Loucy (cell line): Measurements from ENCODE around the gene KCNK3.
"Not testable (repeated sequence)": the region's sequence is repeated elsewhere in the genome, so short reads cannot be mapped to it uniquely, and the experiment has no call there.

Experiments
- CTCF ChIP-seq: fragments of 200-600 bp; sonication (generic); conservative IDR thresholded peaks from 2 replicates; pipeline ENCODE4 v1.5.1; 2014; ENCODE audit warnings: mild to moderate bottlenecking, antibody characterized with exemption, low read length
- EZH2phosphoT487 ChIP-seq: fragments of 200-600 bp; IDR thresholded peaks from 2 replicates; pipeline ENCODE4 v1.6.1; 2018; ENCODE audit warnings: antibody characterized with exemption, mild to moderate bottlenecking, moderate library complexity, borderline replicate concordance

DNA sequence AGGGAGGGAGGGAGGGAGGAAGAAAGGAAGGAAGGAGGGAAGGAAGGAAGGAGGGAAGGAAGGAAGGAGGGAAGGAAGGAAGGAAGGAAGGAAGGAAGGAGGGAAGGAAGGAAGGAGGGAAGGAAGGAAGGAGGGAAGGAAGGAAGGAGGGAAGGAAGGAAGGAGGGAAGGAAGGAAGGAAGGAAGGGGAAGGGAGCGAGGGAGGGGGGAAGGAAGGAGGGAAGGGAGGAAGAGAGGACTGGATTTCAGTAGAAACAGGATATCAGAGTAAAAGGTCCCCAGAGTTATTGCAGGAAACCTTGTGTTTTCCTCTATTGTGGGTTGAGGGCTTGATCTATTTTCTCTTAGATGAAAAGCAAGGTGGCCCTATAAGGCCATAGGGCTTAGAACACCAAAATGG is 37.4 kb upstream of the KCNK3 start:
- not testable (repeated sequence) for TF ChIP-seq CTCF, EZH2phosphoT487
